GM19238 (cell line): Measurements from ENCODE around the gene CXCR1.
"Not testable (repeated sequence)": the region's sequence is repeated elsewhere in the genome, so short reads cannot be mapped to it uniquely, and the experiment has no call there.

Source experiments
- DNase-seq: peaks from one replicate; pipeline ENCODE4 v3.0.0; 2011; ENCODE audit warnings: low spot score; ENCODE audit not compliant: insufficient read length

Gene CXCR1

GRCh38 chr2:218162814-218163213, 3.9 kb downstream of the CXCR1 start:
- no peak for DNase-seq

DNA sequence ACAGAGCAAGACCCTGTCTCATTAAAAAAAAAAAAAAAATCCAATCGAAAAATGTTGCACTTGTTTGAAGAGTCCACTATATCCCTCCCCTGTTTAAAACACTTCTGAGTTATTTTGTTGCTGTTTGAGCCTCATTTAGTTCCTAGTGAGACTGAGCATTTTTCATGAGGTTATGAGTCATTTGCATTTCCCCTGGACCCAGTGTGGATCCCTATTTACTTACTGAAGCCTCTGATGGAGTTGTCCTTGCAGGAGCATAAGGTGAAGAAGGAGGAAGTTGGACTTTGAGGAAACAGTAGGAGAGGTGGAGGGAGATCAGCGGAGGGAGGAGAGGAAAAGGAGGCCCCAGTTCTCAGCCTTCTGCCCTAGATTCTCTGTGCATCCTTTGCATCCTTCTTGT, 5.1 kb downstream of the CXCR1 start:
- DNase-seq, result no peak

GRCh38 chr2:218155953-218156479, 10.7 kb downstream of the CXCR1 start:
- no peak for DNase-seq

GRCh38 chr2:218152777-218153176, 14.0 kb downstream of the CXCR1 start:
- no peak for DNase-seq

GRCh38 chr2:218152172-218152571, 14.6 kb downstream of the CXCR1 start:
- DNase-seq, result no peak

- DNase-seq, result no peak
Measured at GRCh38 chr2:218149848-218150440, 16.8 kb downstream of the CXCR1 start.

DNA sequence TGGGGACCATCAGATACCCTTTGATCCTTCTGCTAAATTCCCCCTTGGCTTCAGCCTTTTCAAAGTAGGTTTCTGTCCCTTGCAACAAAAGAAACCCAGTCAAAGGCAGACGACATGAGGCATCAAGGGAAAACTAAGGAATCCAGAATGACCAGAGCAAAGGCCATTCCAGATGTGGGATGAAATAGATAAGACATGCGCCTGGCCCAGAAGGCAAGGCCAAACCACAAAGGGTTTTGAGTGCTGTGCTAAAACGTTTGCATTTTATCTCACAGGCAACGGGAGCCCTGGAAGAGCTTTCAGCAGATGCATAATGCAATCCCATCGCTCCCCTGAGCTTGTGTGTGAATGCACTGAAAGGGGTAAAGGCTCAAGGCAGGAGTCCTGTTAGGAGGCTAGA, 17.7 kb downstream of the CXCR1 start:
- no peak for DNase-seq

- DNase-seq, result no peak
Measured at GRCh38 chr2:218146056-218146455, 20.7 kb downstream of the CXCR1 start.

DNA sequence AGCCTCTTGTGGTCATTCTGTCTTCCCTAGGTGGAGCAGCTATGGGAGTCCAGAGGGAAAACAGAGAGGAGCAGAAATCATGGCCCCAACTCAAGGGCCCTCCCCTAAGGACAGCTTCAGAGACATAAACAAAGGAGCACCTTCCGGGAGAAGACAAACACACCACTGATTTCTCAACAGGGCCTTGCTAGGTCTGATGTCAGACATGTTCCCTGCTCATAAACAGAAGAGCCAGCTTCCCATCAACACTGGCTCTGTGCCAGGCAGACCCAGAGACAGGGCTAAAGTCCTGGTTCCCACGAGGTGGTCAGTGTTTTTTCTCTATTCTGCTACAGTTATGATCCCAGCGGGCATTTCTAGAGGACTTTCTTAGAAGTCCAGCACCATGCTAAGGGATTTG, 21.6 kb downstream of the CXCR1 start:
- DNase-seq, result no peak

- DNase-seq, result no peak
Measured at GRCh38 chr2:218138047-218138446, 28.7 kb downstream of the CXCR1 start.

DNA sequence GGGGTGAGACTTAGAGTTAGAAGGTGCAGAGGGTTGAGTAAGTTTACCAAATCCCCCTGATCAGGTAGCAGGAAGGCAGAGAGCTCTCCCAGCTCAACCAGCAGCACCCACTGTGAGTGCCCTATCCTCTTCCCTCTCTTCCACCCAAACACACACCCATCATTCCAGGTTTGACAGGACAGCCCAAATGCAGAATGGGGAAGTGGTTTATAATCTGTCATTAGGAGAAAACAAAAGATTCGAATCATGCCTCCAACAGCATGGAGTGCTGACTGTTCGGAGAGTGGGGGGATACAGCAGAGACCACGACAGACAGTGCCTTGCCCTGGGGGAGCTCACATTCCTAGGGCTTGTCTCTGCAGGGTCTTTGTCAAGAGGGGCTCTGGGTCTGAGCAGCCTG, 29.2 kb downstream of the CXCR1 start:
- DNase-seq, result no peak

DNA sequence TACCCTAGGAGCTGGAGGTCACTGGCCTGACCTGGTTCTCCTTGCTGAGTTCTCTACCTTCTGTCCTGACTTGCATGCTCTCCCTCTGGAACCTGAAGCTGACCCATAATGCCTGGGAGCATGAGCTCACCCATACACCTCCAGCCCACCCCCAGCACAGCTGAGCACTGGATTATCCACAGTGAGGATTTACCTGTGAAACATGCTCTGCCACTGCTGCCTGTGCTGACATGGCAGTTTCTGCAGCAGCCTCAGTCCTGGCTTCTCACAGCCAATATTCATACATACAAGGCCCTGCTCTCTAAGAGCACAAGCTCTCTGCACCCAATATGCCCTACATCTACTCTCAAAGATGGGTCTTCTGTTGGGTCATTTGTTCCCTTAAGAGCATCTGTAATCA, 35.9 kb downstream of the CXCR1 start:
- no peak for DNase-seq

GRCh38 chr2:218130377-218130776, 36.4 kb downstream of the CXCR1 start:
- DNase-seq, result no peak

GRCh38 chr2:218129458-218130135, 37.2 kb downstream of the CXCR1 start:
- no peak for DNase-seq

DNA sequence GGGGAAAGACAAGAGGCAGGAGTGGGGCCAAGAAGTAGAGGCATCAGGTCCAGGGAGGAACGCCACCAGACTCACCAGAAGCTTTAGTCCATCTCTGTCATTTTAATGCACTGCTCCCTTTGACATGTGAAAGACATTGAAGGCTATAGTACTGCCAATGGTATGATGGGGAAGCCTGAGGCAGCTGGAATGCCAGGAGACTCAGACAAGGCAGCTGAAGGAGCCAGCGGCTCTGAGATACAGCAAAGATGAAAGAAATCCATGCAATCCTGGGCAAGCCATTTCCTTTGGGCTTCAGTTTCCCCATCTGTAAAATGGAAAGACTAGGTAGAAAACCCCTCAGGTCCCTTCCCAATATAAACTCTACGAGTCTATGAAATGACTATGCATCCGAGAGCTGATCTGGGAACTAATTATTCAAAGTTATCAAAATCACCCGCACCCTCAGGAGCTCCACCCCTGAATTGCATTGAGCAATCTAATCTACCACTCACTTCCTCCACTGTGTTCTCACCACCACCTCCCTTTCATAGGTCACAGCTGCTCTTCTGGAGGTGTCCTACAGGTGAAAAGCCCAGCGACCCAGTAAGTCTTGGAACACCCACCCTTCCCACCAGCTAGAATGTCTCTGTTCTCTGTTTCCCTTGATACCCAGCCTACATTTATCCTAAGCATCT, 37.8 kb downstream of the CXCR1 start:
- no peak for DNase-seq

DNA sequence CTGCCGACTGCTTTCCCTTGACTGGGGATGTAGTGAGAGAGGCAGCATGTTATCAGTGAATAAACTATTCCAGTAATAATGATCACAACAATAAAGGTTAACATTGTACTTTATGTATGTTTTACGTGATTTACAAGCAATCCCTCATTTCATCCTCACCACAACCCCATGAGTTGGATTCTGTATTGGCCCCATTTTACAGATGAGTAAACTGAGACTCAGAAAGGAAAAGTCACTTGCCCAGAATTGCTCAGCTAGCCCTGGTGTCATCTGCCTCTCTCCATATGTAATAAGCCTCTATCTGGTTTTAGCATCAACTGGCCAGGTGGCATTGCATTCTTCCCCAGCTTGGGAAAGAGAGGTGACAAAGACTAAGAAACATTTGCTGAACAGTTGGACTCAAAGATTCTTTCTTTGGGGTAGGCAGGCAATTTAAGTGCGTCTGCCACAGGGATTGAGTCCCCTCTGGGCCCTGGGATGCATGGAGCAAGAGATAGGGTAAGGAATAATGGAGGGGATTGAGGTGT, 38.8 kb downstream of the CXCR1 start:
- DNase-seq, result no peak

GRCh38 chr2:218125626-218126080, 41.1 kb downstream of the CXCR1 start, which contains the start of gene CXCR2:
Gene CXCR2, plus strand, starts transcription at chr2:218126028. Its CDS starts 8,774 bp downstream, at chr2:218134802.
- DNase-seq, result no peak

DNA sequence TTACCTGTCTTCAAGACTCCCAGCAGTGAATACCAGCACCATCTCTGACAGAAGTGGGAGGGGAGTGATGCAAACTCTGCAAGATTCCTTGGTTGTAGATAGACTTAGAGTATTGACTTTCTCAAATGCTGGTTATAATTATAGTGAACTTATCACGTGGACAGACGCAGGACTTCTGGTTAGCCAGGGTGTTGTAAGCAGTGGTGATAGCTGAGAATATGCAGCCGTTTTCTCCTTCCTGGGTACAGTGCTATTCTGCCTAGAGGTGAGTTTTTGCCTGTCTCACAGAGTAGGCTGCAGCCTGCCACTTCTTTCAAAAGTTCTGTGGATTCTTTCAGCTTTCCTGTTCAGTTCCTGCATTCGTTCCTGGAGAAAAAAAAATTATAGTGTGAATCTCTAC, 41.7 kb downstream of the CXCR1 start:
- DNase-seq, result no peak

- DNase-seq, result no peak
Measured at GRCh38 chr2:218123986-218124385, 42.8 kb downstream of the CXCR1 start.

- not testable (repeated sequence) for DNase-seq
Measured at GRCh38 chr2:218122286-218122685, 44.5 kb downstream of the CXCR1 start.

- DNase-seq, result not testable (repeated sequence)
Measured at GRCh38 chr2:218121789-218122188, 45.0 kb downstream of the CXCR1 start.
